Upper lobe of left lung (tissue), 6 donors: ENCODE measurements around the gene TBX1. TPM values are rescaled to one million over a fixed set of nuclear protein-coding genes. Genes with fewer than 3 reads are reported as not detected.

Source experiments
- ATAC-seq, 2 donors: fragments of 200-7000 bp; cut with Tn5 transposase; one replicate each; pipeline ENCODE4 v1.9.1; 2022; ENCODE audit warnings: mild to moderate bottlenecking in 2 of 2, moderate library complexity in 2 of 2; ENCODE audit not compliant: low FRiP score in 2 of 2
- DNase-seq, 2 donors: peaks; one replicate each; pipeline ENCODE4 v3.0.0-alpha.2; 2019 to 2020
- H3K27ac ChIP-seq, 4 donors: fragments of 200-600 bp; sonication (generic); one replicate each; pipeline ENCODE4 v1.5.1; 2016 to 2019
- H3K27me3 ChIP-seq, 4 donors: fragments of 200-600 bp; sonication (generic); one replicate each; pipeline ENCODE4 v1.5.1; 2017 to 2019
- H3K36me3 ChIP-seq, 4 donors: fragments of 200-600 bp; sonication (generic); one replicate each; pipeline ENCODE4 v1.5.1; 2016 to 2019
- H3K4me1 ChIP-seq, 4 donors: fragments of 200-600 bp; sonication (generic); one replicate each; pipeline ENCODE4 v1.5.1; 2018 to 2019
- H3K4me3 ChIP-seq, 4 donors: fragments of 200-600 bp; sonication (generic); one replicate each; pipeline ENCODE4 v1.5.1; 2017 to 2019; ENCODE audit warnings: mild to moderate bottlenecking in 2 of 4, moderate library complexity in 1 of 4
- H3K9me3 ChIP-seq, 4 donors: fragments of 200-600 bp; sonication (generic); one replicate each; pipeline ENCODE4 v1.5.1; 2018 to 2019
- CTCF ChIP-seq, 6 experiments: fragments of 450-650 bp in 4 of 6; fragments of 200-600 bp in 2 of 6; sonication (generic) in 2 of 6; IDR thresholded peaks; one replicate each; pipeline ENCODE4 v1.5.1; 2016 to 2019; ENCODE audit warnings: antibody characterized with exemption in 6 of 6
- EP300 ChIP-seq, 4 donors: sonication (generic); formaldehyde crosslinking; IDR thresholded peaks; one replicate each; pipeline ENCODE4 v1.5.1; 2017; ENCODE audit warnings: antibody characterized with exemption in 4 of 4, control low read depth in 2 of 4
- POLR2A ChIP-seq, 4 donors: fragments of 450-650 bp; IDR thresholded peaks; one replicate each; pipeline ENCODE4 v1.5.1; 2016 to 2017; ENCODE audit warnings: antibody characterized with exemption in 4 of 4, mild to moderate bottlenecking in 2 of 4
- POLR2AphosphoS5 ChIP-seq, 2 donors: sonication (generic); formaldehyde crosslinking; IDR thresholded peaks; one replicate each; pipeline ENCODE4 v1.5.1; 2017; ENCODE audit warnings: antibody characterized with exemption in 2 of 2
- WGBS, 2 donors: methylation state at CpG; one replicate each; pipeline ENCODE4 v1.1.5; 2017 to 2018; 5-methylcytosine and 5-hydroxymethylcytosine counted together
- total RNA-seq, 6 donors: library from RNA; depleted of rRNA in 4 of 6; stranded (reverse); fragments of >200 nt in 4 of 6; gene quantifications; one replicate each; pipeline versions ENCODE4 v1.1.0 to v1.2.1, GENCODE V29; 2016 to 2021
- donor health status: DM: no; HTN: no; CAD: no; lungs with moderate emphysema.
- donor health status: DM: no; HTN: yes; CAD: no; lungs with severe emphysema.

Gene TBX1
- total RNA-seq, 6 donors from 2014 or later, result 1.0 to 12.2 (median 5.4) TPM

- WGBS, 2 donors, result 32 to 38% methylated on average over 3 to 16 of the region's 16 CpGs
- Histone ChIP-seq H3K27ac (no peak overlapping the region), H3K27me3 (peaks cover 3 to 62% (median 39%) of the 10 kb centered on the region in 4 donors), H3K4me1 (peaks cover 26 to 61% (median 42%) of the 10 kb centered on the region in 4 donors), H3K9me3 (no peaks in the 10 kb centered on the region), H3K36me3 (no peaks in the 10 kb centered on the region), H3K4me3 (peak overlapping the region in 3 of 4 donors; percentile 26 to 44 (median 35))
- DNase-seq, result peak in 1 of 2 donors; percentile 56
- peak in 1 of 2 donors; percentile 31 for ATAC-seq
- TF ChIP-seq POLR2AphosphoS5 (IDR thresholded peaks at IDR 0.05) (no peak), CTCF (IDR thresholded peaks at IDR 0.05) (no peak), EP300 (IDR thresholded peaks at IDR 0.05) (no peak), POLR2A (IDR thresholded peaks at IDR 0.05) (no peak)
Measured at GRCh38 chr22:19757140-19757984, 3.2 kb upstream of the TBX1 start.

- H3K4me3 ChIP-seq, result peak overlapping the region in 2 of 4 donors; percentile 14 to 15
- peaks cover 3 to 62% (median 40%) of the 10 kb centered on the region in 4 donors for H3K27me3 ChIP-seq
- 69% methylated on average over 21 of the region's 43 CpGs; no CpG with 5 or more reads in 1 of the 2 donors for WGBS, 2 donors
Measured at GRCh38 chr22:19757985-19758895, 2.3 kb upstream of the TBX1 start.

GRCh38 chr22:19758896-19759426, 1.6 kb upstream of the TBX1 start:
- no peak for ATAC-seq
- Histone ChIP-seq H3K27me3 (peaks cover 3 to 62% (median 42%) of the 10 kb centered on the region in 4 donors), H3K4me1 (peaks cover 26 to 61% (median 42%) of the 10 kb centered on the region in 4 donors), H3K4me3 (peak overlapping the region in 3 of 4 donors; percentile 6 to 15 (median 14)), H3K9me3 (no peaks in the 10 kb centered on the region), H3K36me3 (no peaks in the 10 kb centered on the region), H3K27ac (no peak overlapping the region)
- no peak for DNase-seq
- WGBS, 2 donors, result 0 to 13% methylated on average over 2 to 18 of the region's 21 CpGs
- TF ChIP-seq EP300 (IDR thresholded peaks at IDR 0.05) (no peak), CTCF (IDR thresholded peaks at IDR 0.05) (no peak), POLR2AphosphoS5 (IDR thresholded peaks at IDR 0.05) (no peak), POLR2A (IDR thresholded peaks at IDR 0.05) (no peak)

More at GRCh38 chr22:19757985-19758895, 2.3 kb upstream of the TBX1 start:
- Histone ChIP-seq H3K27ac (no peak overlapping the region), H3K4me1 (peaks cover 26 to 61% (median 42%) of the 10 kb centered on the region in 4 donors), H3K9me3 (no peaks in the 10 kb centered on the region), H3K36me3 (no peaks in the 10 kb centered on the region)
- ATAC-seq (no peak), DNase-seq (peak in 1 of 2 donors; percentile 80)
- no peak for TF ChIP-seq EP300 (IDR thresholded peaks at IDR 0.05)
- TF ChIP-seq POLR2AphosphoS5 (IDR thresholded peaks at IDR 0.05), result no peak
- no peak for TF ChIP-seq CTCF (IDR thresholded peaks at IDR 0.05)
- TF ChIP-seq POLR2A (IDR thresholded peaks at IDR 0.05), result peak in 1 of 4 donors; percentile 8

GRCh38 chr22:19759427-19760057, 1.0 kb upstream of the TBX1 start:
- peak overlapping the region in 3 of 4 donors; percentile 6 to 15 (median 10) for H3K4me3 ChIP-seq
- no peaks in the 10 kb centered on the region for H3K36me3 ChIP-seq
- H3K27me3 ChIP-seq, result peaks cover 3 to 61% (median 41%) of the 10 kb centered on the region in 4 donors
- no peak for TF ChIP-seq CTCF (IDR thresholded peaks at IDR 0.05)
- TF ChIP-seq POLR2AphosphoS5 (IDR thresholded peaks at IDR 0.05), result no peak
- no peak for TF ChIP-seq EP300 (IDR thresholded peaks at IDR 0.05)
- no peak for TF ChIP-seq POLR2A (IDR thresholded peaks at IDR 0.05)
- no peak for ATAC-seq
- H3K9me3 ChIP-seq, result no peaks in the 10 kb centered on the region
- peaks cover 26 to 61% (median 42%) of the 10 kb centered on the region in 4 donors for H3K4me1 ChIP-seq
- no peak overlapping the region for H3K27ac ChIP-seq
- peak in 1 of 2 donors; percentile 83 for DNase-seq
- 10 to 15% methylated on average over 10 to 40 of the region's 43 CpGs for WGBS, 2 donors
